ENCODE data around the gene UBE2D2. TPM values are rescaled to one million over a fixed set of nuclear protein-coding genes. Genes with fewer than 3 reads are reported as not detected.

The UBE2D2 gene
- total and polyA plus RNA-seq, 2 donors (not counting 1 experiment from before 2014, with no cell fraction given) = 64.3 to 168 TPM

DNA sequence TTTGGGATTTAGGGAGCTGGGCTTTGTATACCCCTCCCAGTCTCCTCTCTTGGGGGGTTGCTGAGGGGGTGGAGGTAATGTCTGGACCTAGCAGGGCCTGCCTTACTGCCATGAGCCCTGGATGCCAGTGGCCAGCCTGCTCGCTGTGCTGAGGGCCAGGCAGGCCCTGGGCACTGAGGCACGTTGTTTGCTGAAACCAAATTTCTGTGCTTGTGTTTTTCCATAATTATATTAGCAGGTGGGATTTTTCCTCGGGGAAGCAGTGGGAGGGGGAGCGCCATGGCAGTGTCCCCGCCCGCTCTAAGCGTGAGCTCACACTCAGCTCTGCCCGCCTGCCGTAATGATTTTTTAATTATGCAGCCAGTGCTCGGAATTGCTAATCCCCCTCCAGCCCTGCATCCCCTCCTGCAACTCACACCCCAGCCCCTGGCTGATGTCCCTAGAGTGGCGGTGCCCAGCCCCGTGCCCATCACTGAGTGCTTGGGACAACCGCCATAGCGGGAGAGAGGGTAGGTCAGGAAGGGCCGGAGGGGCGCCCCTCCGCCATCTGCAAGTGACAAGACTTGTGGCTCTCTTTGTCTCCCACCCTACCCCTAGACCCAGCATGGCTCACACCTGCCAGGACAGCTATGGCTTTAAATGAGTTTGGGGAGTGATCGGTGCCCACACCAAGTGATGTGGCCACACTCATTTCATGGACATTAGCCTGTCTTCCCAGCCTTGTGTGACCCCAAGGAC, 108.0 kb downstream of the UBE2D2 start:
- Histone ChIP-seq H3K4me2 (replicated peaks; ENCODE audit: low read depth, low read length, poor library complexity, severe bottlenecking) (peak overlapping the region; percentile 94), H3K4me1 (ENCODE audit: control insufficient read depth in 2 of 2, insufficient read depth in 2 of 2, low read length in 2 of 2) (peaks cover 90 to 98% of the 10 kb centered on the region in 2 donors), H3K27me3 (replicated peaks in 1 of 4; ENCODE audit: control extremely low read depth in 1 of 4, control insufficient read depth in 3 of 4, insufficient read depth in 4 of 4, low read length in 3 of 4) (no peaks in the 10 kb centered on the region), H3K9ac (ENCODE audit: low read length) (peak overlapping the region; percentile 70), H3K27ac (ENCODE audit: low read length in 2 of 2) (peak overlapping the region; percentile 89 to 90), H3K4me3 (ENCODE audit: control extremely low read depth in 1 of 5, extremely low read depth in 1 of 5, insufficient read depth in 1 of 5, low read depth in 2 of 5, low read length in 4 of 5) (peak overlapping the region; percentile 40 to 71 (median 50)), H3K36me3 (replicated peaks in 1 of 2; ENCODE audit: control extremely low read depth in 1 of 2, control insufficient read depth in 1 of 2, extremely low read depth in 1 of 2, insufficient read depth in 2 of 2, low read length in 1 of 2) (peaks cover 0 to 35% of the 10 kb centered on the region in 2 experiments), H3K79me2 (ENCODE audit: control insufficient read depth, insufficient read depth, low read length) (peaks cover 100% of the 10 kb centered on the region), H4K20me1 (ENCODE audit: control insufficient read depth, insufficient read depth, low read length, poor library complexity, severe bottlenecking) (peaks cover 95% of the 10 kb centered on the region), H2AFZ (ENCODE audit: insufficient read depth, low read depth, low read length, poor library complexity, severe bottlenecking) (no peak overlapping the region), H3K9me3 (ENCODE audit: control extremely low read depth in 1 of 3, control insufficient read depth in 2 of 3, insufficient read depth in 1 of 3, low read length in 2 of 3) (no peaks in the 10 kb centered on the region)
- H3K27me3 Mint-ChIP-seq = no peaks in the 10 kb centered on the region
- POLR2A ChIA-PET = interaction anchor here (1.4 to 9.7 kb wide), 8 partner anchors 9 to 97 kb away, joined by 5 to 266 read pairs (median 26); partner anchors contain the start of gene CXXC5
- H3K27ac Mint-ChIP-seq = peak overlapping the region; percentile 95
- CTCF ChIA-PET = interaction anchor here (0.7 to 11.4 kb wide), 9 partner anchors 14 to 247 kb away, joined by 3 to 215 read pairs (median 18); partner anchors contain the start of gene CXXC5
- H3K9me3 Mint-ChIP-seq (ENCODE audit: insufficient read depth) = no peaks in the 10 kb centered on the region
- H3K4me1 Mint-ChIP-seq = peaks cover 91% of the 10 kb centered on the region
- peak overlapping the region; percentile 86 for H3K4me3 Mint-ChIP-seq
- intact Hi-C loops (cut with micrococcal nuclease) = no loop called here
- no peak for ATAC-seq (ENCODE audit: low read depth)
- TF ChIP-seq EZH2 (IDR thresholded peaks at IDR 0.05; ENCODE audit: borderline replicate concordance, insufficient read depth, low read depth, low read length, poor library complexity, severe bottlenecking) = no peak
- TF ChIP-seq, protein P1, sequence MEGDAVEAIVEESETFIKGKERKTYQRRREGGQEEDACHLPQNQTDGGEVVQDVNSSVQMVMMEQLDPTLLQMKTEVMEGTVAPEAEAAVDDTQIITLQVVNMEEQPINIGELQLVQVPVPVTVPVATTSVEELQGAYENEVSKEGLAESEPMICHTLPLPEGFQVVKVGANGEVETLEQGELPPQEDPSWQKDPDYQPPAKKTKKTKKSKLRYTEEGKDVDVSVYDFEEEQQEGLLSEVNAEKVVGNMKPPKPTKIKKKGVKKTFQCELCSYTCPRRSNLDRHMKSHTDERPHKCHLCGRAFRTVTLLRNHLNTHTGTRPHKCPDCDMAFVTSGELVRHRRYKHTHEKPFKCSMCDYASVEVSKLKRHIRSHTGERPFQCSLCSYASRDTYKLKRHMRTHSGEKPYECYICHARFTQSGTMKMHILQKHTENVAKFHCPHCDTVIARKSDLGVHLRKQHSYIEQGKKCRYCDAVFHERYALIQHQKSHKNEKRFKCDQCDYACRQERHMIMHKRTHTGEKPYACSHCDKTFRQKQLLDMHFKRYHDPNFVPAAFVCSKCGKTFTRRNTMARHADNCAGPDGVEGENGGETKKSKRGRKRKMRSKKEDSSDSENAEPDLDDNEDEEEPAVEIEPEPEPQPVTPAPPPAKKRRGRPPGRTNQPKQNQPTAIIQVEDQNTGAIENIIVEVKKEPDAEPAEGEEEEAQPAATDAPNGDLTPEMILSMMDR (IDR thresholded peaks at IDR 0.05) = no peak
- no peak for DNase-seq
- WGBS (ENCODE audit: insufficient coverage) = 23% methylated on average over 5 of the region's 18 CpGs

All from B cell (primary cell).